ENCODE results near the gene CDC42.
A peak's percentile ranks its signal among the peaks of the same experiment; 100 is the strongest.

CDC42 gene

GRCh38 chr1:22076346-22076745 lies 23.8 kb downstream of the CDC42 start:
- DNase-seq, result no peak

GRCh38 chr1:22077728-22078127 lies 25.2 kb downstream of the CDC42 start:
- no peak for DNase-seq

- DNase-seq, result no peak
Measured at GRCh38 chr1:22078133-22078532, 25.6 kb downstream of the CDC42 start.

GRCh38 chr1:22080191-22080590 lies 27.7 kb downstream of the CDC42 start:
- DNase-seq, result no peak

GRCh38 chr1:22088331-22088730 lies 35.8 kb downstream of the CDC42 start:
- DNase-seq, result no peak

GRCh38 chr1:22089134-22089571 lies 36.6 kb downstream of the CDC42 start:
- no peak for DNase-seq

GRCh38 chr1:22089787-22090186 lies 37.3 kb downstream of the CDC42 start:
- no peak for DNase-seq

- no peak for DNase-seq
Measured at GRCh38 chr1:22090867-22091266, 38.4 kb downstream of the CDC42 start.

GRCh38 chr1:22092026-22092768 lies 39.7 kb downstream of the CDC42 start:
- DNase-seq, result peak; percentile 23

GRCh38 chr1:22093513-22093912 lies 41.0 kb downstream of the CDC42 start:
- no peak for DNase-seq

- DNase-seq, result no peak
Measured at GRCh38 chr1:22096036-22096435, 43.5 kb downstream of the CDC42 start.

- no peak for DNase-seq
Measured at GRCh38 chr1:22096463-22096862, 44.0 kb downstream of the CDC42 start.

- DNase-seq, result no peak
Measured at GRCh38 chr1:22098752-22099151, 46.2 kb downstream of the CDC42 start.

GRCh38 chr1:22100168-22100567 lies 47.7 kb downstream of the CDC42 start:
- no peak for DNase-seq

GRCh38 chr1:22101199-22101598 lies 48.7 kb downstream of the CDC42 start:
- DNase-seq, result no peak

- no peak for DNase-seq
Measured at GRCh38 chr1:22101995-22102394, 49.5 kb downstream of the CDC42 start.

- no peak for DNase-seq
Measured at GRCh38 chr1:22102746-22103145, 50.2 kb downstream of the CDC42 start.

GRCh38 chr1:22104094-22104493 lies 51.6 kb downstream of the CDC42 start:
- DNase-seq, result no peak

- DNase-seq, result peak; percentile 65
Measured at GRCh38 chr1:22104865-22105437, 52.4 kb downstream of the CDC42 start.

GRCh38 chr1:22105611-22106207 lies 53.2 kb downstream of the CDC42 start:
- peak; percentile 44 for DNase-seq

- no peak for DNase-seq
Measured at GRCh38 chr1:22107126-22107525, 54.6 kb downstream of the CDC42 start.

GRCh38 chr1:22108339-22109105 lies 56.0 kb downstream of the CDC42 start:
- DNase-seq, result no peak

- no peak for DNase-seq
Measured at GRCh38 chr1:22110016-22110415, 57.5 kb downstream of the CDC42 start.
